T-helper 2 cell (primary cell): ENCODE data around the gene OSM.
"Not testable (repeated sequence)": the region's sequence is repeated elsewhere in the genome, so short reads cannot be mapped to it uniquely, and the experiment has no call there.

ENCODE experiments used
- DNase-seq, 5 experiments: peaks; one replicate each; pipeline versions ENCODE4 v3.0.0 to v3.0.0-alpha.2; 2012 to 2022

OSM gene

DNA sequence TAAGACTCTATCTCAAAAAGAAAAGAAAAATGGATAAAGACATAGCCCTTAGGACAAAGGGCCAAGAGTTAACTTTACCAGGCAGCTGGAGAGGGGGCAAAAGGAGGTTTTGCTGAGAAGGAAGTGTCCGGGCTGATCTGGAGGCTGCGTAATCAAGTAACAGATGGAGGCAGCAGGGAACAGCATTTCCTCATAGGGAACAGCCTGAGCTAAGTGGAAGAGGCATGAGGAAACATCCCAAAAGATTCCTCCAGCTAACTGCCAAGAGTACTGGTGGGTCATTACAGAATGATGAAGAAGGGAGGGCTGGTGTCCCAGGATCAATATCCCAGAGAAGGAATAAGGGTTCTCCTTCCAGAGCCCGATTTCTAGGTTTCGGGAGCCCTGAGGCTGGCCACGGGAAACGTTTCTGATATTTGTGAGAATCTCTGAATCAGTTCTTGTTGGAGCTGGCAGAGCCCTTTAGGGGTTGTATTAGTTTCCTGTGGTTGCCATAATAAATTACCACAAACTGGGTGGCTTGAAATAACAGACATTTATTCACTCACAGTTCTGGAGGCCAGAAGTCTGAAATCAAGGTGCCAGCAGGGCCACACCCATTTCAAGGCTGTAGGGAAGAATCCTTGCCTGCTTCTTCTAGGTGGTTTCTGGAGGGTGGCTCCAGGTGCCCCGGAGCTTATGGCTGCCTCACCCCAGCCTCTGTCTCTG, 41.3 kb downstream of the OSM start:
- no peak for DNase-seq

GRCh38 chr22:30224161-30224857, 42.3 kb downstream of the OSM start:
- no peak for DNase-seq

GRCh38 chr22:30223303-30223702, 43.3 kb downstream of the OSM start:
- no peak for DNase-seq

GRCh38 chr22:30222321-30222720, 44.3 kb downstream of the OSM start:
- DNase-seq: no peak

DNA sequence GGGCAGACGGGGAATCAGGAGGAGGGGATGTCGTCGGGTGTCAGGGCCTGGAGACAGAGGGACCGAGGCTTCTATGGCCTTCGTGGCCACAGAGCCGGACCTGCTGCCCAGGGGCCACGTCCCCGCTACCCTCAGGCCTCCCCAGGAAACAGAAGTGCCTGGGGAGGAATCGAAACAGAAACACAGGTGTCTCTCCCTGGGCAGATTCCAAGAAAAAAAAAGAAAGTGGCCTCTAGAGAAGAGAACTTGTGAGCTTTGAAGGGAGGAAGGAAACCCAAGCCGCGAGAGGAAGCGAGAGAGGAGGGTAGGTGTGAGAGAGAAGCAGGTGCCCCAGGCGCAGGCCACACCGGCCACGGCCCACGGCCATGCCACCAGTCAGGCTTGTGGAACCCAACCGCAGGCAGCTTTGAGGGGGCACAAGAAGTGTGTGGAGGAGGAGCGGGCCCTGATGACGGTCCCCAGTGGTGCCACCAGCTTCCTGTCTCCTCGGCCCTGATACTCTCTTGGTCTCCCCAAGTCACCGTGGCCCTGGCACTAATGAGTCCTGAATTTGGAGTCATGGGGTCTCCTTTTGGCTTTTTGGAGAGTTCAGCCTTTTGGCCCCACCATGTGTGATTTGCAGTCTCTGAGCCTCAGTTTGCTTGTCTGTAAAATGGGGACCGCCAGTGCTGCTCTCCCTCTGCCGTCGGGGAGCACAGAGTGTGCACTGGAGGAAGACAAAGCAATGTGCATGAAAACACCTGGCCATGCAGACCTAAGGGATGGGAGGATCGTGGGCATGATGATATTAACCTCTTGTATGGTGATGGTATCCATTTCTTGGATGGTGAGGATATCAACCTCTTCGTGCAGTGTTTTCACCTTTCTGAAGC, 45.3 kb downstream of the OSM start:
- DNase-seq: peak in 3 of 5 experiments; percentile 24 to 87 (median 75)

DNA sequence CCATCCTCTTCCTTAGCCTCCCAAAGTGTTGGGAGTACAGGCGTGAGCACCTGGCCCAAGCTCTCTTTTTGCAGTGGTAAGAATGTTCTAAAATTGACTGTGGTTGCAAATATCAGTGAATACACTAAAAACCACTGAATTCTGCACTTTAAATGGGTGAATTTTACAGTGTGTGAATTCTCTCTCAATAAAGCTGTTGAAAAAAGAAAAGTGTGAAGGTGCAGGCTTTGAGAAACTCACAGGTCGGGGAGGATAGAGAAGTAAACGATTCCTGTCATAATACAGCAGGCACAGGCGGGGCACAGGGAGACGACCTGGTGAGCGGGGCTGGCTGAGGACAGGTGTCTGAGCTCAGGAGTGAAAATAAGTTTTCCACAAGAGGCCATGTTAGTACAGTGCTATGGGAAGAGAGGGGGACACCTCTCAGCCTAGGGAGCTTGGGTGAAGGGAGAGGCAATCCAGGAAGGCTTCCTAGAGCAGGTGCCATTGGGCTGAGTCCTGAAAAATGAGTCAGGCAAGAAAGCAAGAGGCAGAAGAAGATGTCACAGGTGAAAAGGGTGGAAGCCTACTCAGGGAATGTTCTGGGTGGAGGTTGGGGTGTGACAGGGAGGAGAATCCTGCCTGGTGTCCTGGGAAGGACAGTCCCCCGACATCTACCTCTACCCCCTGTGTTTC, 46.2 kb downstream of the OSM start:
- no peak for DNase-seq

- no peak for DNase-seq
Observed at GRCh38 chr22:30219668-30220278, 46.9 kb downstream of the OSM start.

DNA sequence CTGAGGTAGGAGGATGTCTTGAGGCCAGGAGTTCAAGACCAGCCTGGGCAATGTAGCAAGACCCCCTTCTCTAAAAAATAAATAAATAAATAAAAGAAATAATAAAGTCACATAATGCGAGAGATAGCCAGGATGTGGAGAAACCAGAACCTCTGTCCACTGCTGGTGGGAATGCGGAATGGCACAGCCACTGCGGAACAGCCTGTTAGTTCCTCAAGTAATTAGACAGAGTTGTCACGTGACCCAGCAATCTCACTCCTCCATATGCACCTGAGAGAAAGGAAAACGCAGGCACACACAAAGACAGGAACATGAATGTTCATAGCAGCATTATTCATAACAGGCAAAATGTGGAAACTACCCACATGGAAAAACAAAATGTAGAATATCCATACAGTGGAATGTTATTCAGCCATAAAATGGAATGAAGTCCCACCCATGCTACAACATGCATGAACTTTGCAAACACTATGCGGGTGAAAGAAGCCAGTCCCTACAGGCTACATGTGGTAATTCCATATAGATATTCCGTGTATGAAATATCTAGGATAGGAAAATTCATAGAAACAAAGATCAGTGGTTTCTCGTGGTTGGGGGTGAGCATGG, 47.5 kb downstream of the OSM start:
- DNase-seq: no peak

DNA sequence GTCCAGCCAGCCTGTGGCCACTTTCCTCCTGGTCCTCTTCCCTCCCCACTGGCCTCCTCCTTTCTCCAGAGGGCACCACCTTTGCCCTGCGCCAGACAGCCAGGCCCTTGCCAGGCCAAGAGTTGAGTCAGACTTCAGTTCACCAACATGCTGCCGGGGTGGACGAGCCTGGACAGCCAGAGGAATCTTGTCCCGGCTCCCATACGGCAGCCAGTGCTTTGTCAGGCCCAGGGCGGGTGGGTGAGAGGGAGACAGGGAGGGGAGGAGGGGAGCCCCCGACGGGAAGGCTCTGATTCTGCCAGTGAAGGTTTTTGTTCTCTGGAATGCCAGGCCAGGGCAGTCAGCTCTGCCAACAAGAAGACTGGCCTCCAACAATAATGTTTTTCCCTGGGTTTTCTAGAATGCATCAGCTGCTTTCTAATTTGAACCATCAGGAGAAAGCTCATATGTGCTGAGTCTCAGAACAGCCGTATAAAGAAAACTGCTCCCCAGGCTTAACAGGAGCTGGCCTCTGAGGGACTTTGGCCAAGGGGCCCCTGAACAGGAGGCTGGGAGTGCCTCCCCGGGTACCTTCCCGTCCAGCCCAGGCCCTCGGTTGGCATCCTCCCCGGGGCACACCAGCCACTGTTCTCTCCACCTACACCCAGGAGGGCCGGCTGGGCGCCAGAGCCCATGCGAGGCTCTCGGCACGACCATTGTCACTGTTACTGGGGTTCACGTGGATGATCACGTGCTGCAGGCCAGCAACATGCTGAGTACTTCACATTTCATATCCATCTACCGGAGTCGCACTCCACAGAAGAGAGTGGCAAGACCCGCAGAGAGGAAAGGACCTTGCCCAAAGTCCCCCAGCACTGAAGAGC, 48.7 kb downstream of the OSM start:
- no peak for DNase-seq

DNA sequence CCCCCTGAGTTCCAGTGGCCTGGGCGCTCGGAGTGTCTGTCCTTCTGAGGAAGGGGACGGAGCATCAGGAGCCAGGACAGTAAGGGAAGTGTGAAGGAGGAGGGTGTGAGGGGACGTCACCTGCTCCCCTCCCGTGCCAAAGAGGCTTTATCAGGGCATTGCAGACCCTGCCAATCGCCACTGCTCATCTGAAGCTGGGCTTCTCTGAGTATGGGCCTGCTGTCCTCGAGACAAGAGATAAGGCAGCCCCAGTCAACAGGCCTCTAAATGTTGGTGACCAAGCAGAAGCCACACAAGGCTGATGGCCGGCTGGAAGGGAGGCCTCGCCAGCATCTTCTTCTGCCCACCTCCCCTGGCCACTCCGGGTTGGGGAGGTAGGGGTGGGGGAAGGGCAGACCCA, 49.9 kb downstream of the OSM start:
- no peak for DNase-seq

- not testable (repeated sequence) for DNase-seq
Observed at GRCh38 chr22:30216272-30216671, 50.4 kb downstream of the OSM start.

DNA sequence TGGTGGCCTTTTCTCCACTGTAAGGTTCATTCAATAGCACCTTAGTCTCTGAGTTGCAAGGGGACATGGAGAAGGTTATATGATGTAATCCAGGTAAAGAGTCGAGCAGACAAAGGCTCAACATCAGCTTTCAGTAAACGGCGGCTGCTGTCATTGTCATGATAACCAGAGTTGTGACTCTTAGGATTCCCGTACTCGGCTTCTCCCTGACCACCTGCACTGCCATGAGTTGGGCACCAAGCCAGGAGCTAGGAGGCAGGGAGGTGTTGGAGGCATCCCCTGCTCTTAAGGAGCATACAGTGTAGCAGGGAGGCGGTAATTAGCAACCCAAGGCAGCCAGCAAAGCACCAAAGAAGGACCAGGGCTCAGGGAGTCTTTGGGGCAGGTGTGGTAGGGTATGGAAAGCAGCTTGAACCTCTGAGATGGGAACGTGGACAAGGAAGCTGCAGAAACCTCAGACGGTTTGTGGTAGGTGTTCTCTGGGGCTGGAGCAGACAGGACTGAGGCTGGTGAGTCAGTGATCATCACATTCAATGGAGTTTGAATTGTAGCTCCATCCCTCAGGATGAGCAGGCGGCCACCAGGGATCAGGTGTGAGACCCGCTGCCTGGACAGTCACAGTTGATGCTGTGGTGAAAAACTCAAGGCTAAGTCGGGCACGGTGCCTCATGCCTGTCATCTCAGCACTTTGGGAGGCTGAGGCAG, 51.8 kb downstream of the OSM start:
- no peak for DNase-seq

DNA sequence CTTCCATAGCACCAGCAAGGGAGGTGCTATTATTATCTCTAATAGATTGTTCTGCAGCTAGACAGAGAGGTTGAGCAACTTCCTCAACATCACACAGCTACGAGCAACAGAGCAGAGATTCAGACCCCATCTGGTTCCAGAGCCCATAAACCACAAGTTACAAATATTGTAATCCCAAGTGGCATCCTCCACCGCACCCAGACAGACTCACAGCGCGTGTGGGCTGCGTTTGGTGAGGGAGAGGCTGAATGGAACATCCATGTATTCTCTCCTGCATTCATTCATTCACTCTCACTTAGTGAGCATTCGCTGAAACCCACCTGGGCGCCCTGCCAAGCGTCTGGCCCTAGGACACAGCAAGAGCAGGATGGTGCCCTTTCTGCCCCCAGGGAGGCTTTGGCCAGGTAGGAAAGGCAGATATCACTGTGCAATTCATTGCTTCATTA, 53.6 kb downstream of the OSM start:
- no peak for DNase-seq
